MV-4-11 (cell line): ENCODE data around the gene GRK1.
"Not testable (repeated sequence)": the region's sequence is repeated elsewhere in the genome, so short reads cannot be mapped to it uniquely, and the experiment has no call there.

Source experiments
- DNase-seq: peaks from one replicate; lab custom pipeline; 2025; lab: John Stamatoyannopoulos, UW

Gene GRK1

DNA sequence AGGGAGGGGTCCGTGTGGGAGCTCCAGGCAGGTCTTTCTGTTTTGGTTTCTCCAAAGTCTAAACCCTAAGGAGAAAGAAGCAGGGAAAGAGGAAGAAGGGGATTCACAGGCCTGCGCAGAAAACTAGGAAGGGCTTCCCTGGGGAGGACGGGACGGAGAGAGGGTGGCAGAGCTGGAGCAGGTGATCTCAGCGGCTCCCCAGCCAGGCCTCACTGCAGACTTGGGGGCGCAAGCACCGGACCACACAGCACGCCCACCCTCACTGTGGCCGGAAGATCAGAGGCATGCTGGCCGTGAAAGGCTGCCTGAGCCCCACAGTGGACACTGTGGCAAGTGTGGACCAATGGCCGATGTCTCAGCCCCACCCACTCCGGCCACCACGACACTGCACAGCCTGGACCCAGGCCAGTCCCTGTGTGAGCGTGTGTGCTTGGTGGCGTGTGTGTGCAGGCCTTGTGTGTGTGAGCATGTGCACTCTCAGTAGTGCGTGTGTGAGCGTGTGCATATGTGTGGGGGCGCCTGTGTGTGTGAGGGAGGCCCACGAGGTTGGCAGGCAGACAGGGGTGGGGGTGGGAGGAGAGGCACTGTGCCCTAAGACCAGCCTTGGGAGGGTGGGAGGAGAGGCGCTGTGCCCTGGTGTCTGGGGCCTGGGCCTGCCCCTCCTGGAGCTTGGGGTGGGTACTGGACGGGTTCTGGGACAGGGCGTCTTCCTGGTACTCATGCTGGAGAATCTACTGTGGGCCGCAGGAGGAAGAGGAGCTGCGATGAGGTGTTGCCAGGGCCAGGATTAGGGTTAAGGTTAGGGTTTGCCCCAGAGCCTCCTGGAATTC lies 76.6 kb downstream of the GRK1 start:
- DNase-seq, result no peak

DNA sequence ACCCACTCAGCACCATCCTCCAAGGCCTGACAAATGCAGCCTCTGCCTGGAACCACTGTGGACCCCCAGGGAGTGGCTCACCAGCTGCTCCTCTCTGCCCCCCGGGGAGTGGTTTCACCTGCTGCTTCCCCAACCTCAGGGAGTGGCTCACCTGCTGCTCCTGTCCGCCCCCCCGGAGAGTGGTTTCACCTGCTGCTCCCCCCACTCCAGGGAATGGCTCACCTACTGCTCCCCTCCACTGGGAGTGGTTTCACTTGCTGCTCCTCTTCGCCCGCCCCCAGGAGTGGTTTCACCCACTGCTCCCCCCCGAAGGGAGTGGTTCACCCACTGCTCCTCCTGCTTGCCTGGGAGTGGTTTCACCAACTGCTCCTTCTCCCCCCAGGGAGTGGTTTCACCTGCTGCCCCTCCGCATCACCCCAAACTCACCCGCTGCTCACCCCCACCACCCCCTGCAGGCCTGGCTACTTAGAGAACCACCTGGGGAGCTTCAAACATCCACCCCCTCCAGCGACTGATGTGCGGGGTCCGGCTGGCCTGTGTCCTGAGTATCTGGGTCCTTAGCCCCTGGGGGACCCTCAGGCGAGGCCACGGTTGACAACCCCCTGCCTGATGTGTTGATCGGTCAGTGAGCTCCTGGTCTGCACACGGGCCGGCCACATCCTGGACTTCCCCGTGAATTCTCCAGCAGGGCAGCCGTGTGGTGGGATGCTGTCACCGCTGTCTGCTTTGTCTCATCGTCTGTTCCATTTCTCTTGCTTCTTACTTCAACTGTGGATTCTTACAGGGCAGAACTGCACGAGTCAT lies 77.4 kb downstream of the GRK1 start:
- no peak for DNase-seq

DNA sequence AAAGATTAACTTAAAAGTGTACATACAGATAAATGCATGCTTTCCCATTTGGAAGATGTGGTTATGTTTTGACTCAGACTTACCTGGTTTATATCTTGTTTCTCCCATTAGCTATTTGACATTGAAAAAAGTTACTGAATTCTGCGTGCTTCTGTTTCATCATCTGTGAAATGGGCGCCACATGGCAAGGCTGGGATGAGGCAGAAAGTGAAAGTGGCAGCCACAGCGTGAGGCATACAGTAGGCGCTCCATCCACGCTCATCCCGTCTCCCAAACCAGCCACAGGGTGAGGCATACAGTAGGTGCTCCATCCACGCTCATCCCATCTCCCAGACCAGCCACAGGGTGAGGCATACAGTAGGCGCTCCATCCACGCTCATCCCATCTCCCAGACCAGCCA lies 78.0 kb downstream of the GRK1 start:
- no peak for DNase-seq

DNA sequence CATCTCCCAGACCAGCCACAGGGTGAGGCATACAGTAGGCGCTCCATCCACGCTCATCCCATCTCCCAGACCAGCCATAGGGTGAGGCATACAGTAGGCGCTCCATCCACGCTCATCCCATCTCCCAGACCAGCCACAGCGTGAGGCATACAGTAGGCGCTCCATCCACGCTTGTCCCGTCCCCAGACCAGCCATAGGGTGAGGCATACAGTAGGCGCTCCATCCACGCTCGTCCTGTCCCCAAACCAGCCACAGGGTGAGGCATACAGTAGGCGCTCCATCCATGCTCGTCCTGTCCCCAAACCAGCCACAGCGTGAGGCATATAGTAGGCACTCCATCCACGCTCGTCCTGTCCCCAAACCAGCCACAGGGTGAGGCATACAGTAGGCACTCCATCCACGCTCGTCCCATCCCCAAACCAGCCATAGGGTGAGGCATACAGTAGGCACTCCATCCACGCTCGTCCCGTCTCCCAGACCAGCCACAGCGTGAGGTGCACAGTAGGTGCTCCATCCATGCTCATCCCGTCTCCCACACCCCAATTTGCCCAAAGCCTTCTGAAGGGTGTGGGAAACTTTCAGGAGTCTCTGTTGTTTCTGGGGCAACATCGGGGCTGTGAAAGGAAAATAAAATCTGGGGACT lies 78.6 kb downstream of the GRK1 start:
- DNase-seq, result not testable (repeated sequence)

DNA sequence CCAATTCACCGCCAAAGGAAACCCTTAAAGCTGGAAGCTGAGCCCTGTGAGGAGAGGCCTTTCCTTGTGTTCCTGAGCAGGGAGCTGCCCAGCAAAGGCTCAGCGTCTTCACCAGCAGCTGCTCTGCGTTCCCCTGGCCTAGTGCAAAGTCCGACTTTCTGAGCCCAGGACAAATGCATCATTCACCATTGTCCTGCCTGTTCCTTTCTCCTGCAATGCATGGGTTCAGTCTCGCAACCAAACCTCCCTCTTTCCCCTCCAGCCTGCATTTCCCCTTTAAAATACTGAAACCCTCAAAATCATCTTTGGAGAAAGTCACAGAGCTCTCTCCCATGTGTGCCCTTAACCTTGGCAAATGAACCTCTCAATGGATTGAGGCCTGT lies 79.1 kb downstream of the GRK1 start:
- DNase-seq, result no peak

DNA sequence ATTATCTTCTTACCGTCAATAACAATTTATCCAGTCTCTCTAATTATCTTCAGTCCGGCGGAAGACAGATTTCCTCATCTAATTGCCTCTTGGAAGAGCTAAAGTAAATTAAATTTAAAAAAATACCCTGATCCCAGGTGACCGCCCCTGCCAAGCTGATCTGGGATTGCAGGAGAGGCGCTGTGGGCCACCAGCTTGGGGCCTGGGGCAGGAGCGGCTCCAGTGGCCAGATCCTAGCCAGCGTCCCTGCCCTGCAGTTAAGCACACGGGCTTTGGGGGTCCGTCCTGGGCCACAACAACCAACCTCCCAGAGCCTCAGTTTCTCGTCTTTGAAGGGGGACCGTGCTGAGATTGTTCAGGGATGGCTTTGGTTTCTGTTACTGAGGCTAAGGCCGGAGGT lies 79.7 kb downstream of the GRK1 start:
- no peak for DNase-seq

DNA sequence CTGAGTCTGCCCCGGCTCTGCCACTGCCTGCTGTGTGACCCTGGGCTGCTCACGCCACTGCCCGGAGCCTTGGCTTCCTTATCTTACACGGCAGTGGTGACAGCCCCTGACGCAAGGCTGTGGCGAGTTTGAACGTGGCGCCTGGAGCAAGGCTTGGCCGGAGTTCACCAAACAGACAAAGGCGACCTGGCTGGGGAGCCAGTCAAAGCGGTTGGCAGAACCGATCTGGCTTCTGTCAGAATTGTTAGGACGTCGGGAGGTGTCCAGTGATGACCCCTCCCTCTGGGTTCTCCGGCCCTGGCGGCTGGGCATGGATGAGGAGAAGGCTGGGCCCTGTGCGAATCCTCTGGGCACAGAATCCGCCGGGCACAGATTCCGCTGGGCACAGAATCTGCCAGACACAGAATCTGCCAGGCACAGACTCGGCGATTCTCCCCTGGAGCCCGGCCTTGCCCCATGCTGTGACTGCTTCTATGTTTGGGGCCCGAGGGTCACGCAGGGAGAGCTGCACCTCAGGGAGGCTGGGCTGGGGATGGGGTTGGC lies 80.3 kb downstream of the GRK1 start:
- DNase-seq, result no peak

DNA sequence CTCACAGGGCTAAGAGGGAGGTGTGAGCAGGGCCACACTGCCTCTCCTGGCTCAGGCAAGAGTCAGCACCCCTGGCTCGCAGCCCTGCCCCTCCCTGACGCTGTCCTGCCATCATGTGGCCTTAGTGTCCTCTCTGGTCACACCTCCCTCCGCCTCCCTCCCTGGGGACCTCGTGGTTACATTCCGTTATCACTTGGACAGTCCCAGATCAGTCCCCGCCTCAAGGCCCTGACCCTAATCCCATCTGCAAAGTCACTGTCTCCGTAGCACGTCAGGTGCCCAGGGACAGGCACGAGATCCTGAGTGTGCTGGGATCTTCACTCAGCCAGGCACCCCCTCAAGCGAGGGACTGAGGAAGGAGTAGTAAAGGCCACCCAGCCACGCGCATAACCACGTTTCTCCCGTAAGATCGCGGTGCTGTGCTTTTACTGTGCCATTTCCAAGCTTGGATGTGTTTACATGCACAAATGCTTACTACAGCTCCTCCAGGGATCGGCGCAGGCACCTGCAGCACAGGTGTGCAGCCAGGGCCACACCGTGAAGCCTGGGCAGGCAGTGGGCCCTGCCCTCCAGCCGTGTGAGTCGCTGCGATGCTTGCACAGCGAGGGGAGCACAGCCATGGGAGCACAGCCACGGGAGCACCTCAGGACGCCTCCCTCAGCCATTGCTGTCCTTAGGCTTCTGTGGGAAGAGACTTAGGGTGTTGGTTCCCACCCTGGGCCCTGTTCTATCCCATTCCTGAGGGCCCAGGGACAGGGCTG lies 81.3 kb downstream of the GRK1 start:
- no peak for DNase-seq

DNA sequence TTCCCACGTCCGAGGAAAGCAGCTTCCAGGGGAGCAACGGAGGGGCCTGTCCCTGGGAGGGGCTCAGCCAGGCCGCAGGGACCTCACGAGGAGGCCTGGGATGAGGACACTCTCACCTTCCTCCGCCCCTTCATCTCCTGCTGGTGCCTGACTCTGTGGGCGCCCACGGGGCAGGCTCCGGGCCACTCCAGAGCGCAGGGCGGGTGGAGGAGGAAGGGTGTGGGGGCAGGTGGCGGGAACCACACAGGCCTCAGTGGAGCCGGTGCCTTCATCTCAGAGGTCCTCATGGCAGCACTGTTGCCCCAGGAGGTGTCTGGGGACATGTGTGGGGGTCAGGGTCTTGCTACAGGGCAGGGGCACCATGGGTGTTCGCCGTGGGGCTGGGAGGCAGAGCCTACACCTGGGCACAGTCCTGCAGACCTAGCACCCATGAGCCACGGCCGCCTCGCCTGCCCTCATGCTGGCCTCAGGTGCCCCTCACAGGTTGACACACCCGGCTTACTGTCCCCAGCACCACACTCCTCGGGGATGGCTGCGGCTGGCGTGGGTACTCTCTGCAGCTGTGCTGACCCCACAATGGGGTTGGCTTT lies 81.9 kb downstream of the GRK1 start:
- DNase-seq, result no peak

DNA sequence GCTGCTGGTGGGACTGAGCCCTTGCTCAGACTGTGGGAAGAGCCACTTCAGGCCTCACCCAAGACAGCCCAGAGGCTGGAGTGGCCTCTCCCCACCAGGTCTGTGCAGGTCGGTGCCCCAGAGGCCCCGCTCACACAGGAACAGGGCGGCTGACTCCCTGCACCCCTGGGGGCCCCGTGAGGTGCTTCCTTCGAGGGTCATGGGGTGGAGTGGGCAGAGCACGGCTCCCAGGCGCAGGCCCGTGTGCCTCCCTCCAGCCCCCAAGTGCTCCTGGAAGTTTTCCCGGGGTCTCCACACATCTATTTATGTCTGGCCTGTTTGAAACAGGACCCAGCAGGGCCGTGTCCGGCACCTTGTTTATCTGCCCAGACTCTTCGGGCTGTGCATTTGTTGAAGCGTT lies 82.5 kb downstream of the GRK1 start:
- no peak for DNase-seq

DNA sequence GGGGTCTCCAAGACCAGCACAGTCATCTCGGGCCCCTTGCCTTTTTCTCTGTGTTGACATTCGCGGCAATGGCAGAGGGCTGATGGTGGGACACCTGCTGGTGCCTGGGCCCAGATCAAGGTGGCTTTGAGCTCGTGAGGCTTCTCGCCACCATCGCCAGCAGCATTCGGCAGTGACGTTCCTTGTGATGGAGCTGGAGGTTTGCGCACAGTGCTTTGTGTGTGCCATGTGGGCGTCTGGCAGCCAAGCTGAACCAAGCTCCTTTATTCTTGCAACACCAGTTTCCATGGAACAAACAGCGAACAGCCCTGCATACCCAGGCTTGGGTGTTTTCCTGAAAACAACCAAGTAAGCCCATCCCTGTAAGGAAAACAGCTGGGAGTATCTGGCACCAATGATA lies 82.9 kb downstream of the GRK1 start:
- DNase-seq, result no peak

DNA sequence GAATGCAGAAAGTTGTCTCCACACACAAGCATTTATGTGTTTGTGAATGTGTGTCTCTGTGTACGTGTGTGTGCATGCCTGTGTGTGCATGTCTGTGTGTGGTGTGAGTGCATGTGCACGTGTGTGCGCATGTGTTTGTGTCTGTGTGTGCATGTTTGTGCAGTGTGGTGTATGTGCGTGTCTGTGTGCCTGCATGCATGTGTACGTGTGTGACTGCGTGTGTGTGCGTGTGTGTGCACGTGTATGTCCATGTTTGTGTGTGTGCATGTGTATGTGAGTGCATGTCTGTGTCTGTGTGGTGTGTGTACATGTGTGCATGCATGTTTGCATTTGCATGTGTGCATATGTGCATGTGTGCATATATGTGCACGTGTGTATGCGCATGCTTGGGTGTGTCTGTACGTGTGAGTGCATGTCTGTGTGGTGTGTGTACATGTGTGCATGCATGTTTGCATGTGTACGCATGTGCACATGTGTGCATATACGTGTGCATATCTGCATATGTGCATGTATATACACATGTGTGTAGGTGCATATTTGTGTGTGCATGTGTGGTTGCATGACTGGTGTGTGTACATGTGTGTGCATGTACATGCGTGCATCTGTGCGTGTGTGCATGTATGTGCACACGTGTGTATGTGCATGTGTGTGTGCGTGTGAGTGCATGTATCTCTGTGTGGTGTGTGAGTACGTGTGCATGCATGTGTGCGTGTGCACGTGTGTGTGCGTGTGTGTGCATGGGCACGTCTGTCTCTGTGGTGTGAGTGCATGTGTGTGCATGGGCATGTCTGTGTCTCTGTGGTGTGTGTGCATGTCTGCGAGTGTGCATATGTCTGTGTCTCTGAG lies 83.8 kb downstream of the GRK1 start:
- no peak for DNase-seq

DNA sequence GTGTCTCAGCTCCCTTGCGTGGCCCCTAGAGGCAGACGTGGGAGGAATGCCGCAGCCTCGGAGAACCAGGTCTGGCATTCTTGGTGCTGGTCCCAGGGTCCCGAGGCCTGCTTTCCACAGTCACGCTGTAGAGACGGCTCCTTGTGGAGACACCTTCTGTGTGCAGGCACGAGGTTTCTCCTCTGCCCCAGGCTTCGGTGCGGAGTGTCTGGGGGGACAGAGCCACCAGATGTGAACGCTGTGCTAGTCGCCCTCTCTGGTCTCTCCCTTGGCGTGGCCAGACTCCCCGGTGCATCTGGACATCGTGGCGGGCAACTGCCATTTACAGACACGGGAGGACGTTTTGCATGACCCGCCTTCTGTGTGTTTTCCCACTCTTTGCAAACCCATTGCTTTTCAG lies 84.5 kb downstream of the GRK1 start:
- no peak for DNase-seq

DNA sequence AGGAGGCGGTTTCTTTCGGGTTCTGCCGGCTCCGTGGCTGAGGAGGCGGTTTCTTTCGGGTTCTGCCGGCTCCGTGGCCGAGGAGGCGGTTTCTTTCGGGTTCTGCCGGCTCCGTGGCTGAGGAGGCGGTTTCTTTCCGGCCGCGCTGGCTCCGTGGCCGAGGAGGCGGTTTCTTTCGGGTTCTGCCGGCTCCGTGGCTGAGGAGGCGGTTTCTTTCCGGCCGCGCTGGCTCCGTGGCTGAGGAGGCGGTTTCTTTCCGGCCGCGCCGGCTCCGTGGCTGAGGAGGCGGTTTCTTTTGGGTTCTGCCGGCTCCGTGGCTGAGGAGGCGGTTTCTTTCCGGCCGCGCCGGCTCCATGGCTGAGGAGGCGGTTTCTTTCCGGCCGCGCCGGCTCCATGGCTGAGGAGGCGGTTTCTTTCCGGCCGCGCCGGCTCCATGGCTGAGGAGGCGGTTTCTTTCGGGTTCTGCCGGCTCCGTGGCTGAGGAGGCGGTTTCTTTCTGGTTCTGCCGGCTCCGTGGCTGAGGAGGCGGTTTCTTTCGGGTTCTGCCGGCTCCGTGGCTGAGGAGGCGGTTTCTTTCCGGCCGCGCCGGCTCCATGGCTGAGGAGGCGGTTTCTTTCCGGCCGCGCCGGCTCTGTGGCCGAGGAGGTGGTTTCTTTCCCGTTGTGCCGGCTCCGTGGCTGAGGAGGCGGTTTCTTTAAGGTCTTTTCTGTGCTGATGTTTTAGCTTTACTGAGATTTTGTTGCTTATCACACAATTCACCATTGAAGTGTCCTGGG lies 85.4 kb downstream of the GRK1 start:
- not testable (repeated sequence) for DNase-seq

DNA sequence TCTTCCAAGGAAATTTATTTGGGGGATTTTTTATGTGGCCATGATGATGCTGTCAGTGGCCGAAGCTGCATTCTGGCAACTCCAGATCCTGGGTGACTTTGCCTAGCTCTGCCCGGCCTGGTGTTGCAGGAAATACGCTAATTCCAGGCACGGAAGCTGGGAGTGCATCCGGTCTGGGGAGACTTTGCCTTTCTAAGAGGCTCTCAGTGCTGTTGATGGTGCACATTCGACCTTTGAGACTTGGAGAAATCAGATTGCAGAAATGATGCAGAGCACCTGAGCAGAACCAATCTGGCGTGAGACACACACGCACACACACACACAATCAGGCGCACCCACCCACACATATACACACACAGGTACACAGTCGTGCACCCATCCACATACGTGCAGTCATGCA lies 86.2 kb downstream of the GRK1 start:
- DNase-seq, result no peak

DNA sequence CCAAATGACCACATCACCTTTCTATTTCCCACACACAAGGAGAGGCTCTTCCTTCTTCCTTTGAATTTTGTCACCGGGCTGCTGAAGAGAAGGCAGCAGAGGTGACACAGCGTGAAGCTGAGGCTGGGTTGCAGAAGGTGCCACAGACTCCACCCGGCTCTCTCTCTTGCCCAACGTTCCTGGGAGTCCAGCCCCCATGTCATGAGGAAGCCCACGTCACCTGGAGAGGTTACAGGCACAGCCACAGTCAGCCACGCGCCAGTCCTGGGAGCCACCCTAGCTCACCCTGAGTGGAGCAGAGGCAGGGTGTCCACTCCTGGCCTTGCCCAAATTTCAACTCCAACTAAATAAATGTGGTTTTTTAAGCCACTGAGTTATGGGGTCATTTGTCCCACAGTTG lies 87.2 kb downstream of the GRK1 start:
- no peak for DNase-seq

DNA sequence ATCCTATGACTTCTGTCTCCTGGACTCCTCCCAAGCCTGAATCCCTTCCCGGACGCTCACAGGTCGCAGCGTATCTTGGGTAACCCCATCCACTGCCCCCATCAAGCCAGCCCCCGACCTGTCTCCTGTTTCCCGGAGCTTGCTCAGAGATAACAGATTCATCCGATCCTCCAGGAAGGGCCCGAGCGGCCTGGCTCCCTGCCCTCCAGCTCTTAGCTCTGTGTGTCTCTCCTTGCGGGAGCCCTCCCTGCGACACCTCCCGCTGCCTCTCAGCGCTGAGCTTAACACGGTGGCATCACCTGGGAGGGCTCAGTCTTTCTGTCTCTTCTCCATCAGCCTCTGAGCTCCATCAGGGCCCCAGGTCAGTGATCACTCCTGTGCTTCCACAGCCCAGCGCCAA lies 87.7 kb downstream of the GRK1 start:
- no peak for DNase-seq

DNA sequence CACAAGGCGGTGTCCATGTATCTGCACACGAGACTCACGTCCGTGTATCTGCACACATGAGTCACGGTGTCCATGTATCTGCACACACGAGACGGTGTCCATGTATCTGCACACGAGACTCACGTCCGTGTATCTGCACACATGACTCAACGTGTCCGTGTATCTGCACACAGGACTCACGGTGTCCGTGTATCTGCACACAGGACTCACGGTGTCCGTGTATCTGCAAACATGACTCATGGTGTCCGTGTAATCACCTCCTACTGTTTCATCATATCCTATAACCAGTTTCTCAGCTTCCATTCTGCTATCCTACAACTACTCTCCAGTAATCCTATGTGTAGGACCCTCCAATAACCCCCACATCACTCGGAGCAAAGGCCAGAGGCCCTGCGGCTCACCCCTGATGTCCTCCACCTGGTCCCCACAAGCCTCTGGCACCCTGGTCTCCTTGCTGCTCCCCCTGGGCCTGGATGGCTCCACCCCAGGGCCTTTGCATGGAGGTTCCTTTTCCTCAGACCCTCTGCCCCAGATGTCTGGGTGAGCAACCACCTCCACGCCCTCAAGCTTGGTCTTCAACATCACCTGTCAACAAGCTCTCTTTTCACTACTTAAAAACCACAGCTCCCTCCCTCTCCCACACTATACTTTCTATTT lies 89.5 kb downstream of the GRK1 start:
- DNase-seq, result peak; percentile 35
